ENCODE data around the gene BNIPL. TPM values are rescaled to one million over a fixed set of nuclear protein-coding genes. Genes with fewer than 3 reads are reported as not detected.

BNIPL gene
- total RNA-seq, 1 experiment from 2014 or later: 1.2 TPM

DNA sequence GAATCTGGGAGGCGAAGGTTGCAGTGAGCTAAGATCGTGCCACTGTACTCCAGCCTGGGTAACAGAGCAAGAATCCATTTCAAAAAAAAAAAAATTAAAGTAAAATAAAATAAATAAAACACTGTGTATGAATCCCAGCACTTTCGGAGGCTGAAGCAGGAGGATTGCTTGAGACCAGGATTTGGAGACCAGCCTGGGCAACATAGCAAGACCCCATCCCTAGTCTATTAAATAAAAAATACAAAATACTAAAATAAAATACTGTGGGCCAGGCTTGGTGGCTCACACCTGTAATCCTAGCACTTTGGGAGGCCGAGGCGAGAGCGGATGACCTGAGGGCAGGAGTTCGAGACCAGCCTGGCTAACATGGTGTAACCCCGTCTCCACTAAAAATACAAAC, 4.2 kb upstream of the BNIPL start:
- H3K79me2 ChIP-seq (ENCODE audit: insufficient read depth, low read length): no peaks in the 10 kb centered on the region
- WGBS (ENCODE audit: extremely low coverage, insufficient read length, low lambda C conversion rate): no CpG with 5 or more reads among the region's 8 CpGs
- TF ChIP-seq, protein P1, sequence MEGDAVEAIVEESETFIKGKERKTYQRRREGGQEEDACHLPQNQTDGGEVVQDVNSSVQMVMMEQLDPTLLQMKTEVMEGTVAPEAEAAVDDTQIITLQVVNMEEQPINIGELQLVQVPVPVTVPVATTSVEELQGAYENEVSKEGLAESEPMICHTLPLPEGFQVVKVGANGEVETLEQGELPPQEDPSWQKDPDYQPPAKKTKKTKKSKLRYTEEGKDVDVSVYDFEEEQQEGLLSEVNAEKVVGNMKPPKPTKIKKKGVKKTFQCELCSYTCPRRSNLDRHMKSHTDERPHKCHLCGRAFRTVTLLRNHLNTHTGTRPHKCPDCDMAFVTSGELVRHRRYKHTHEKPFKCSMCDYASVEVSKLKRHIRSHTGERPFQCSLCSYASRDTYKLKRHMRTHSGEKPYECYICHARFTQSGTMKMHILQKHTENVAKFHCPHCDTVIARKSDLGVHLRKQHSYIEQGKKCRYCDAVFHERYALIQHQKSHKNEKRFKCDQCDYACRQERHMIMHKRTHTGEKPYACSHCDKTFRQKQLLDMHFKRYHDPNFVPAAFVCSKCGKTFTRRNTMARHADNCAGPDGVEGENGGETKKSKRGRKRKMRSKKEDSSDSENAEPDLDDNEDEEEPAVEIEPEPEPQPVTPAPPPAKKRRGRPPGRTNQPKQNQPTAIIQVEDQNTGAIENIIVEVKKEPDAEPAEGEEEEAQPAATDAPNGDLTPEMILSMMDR (conservative IDR thresholded peaks at IDR 0.05): no peak

More for the DNA sequence above, 4.2 kb upstream of the BNIPL start:
- no peaks in the 10 kb centered on the region for H3K79me1 ChIP-seq (ENCODE audit: insufficient read depth, low read depth, low read length, poor library complexity, severe bottlenecking)
- H3K36me3 Mint-ChIP-seq (ENCODE audit: insufficient read depth in 1 of 3, low read depth in 3 of 3): peaks cover 26 to 54% (median 41%) of the 10 kb centered on the region in 3 experiments
- H3K9me3 Mint-ChIP-seq: no peaks in the 10 kb centered on the region
- DNase-seq: no peak
- H3T11ph ChIP-seq (ENCODE audit: low read length): no peak overlapping the region
- no peak overlapping the region for H2BK5ac ChIP-seq (ENCODE audit: insufficient read length, low read length)
- H3K18ac ChIP-seq (ENCODE audit: insufficient read length, low read depth, low read length): no peak overlapping the region
- H3K27me3 ChIP-seq (ENCODE audit: insufficient read depth, low read length): no peaks in the 10 kb centered on the region
- H3K23me2 ChIP-seq (ENCODE audit: insufficient read length, low read depth, low read length, poor library complexity, severe bottlenecking): no peaks in the 10 kb centered on the region
- no peak overlapping the region for H3K56ac ChIP-seq (ENCODE audit: insufficient read length, low read depth, low read length)
- no peak overlapping the region for H4K5ac ChIP-seq (ENCODE audit: insufficient read length, low read depth, low read length)
- no peak overlapping the region for H3K4me2 ChIP-seq (ENCODE audit: insufficient read depth, insufficient read length, low read length)
- no peaks in the 10 kb centered on the region for H3K27me3 Mint-ChIP-seq (ENCODE audit: low read depth)
- H2BK120ac ChIP-seq (ENCODE audit: low read depth, low read length, poor library complexity, severe bottlenecking): no peak overlapping the region
- no peak overlapping the region for H2BK15ac ChIP-seq (ENCODE audit: low read depth, low read length)
- H3K9ac ChIP-seq (ENCODE audit: extremely low read depth, insufficient read length, low read length): no peak overlapping the region
- H3K27ac Mint-ChIP-seq: no peak overlapping the region
- no peak overlapping the region for H3K27ac ChIP-seq (ENCODE audit: insufficient read length, low read depth, low read length)
- H3K9me3 ChIP-seq (ENCODE audit: control insufficient read depth, low read depth, low read length): no peaks in the 10 kb centered on the region
- no peak overlapping the region for H3K4ac ChIP-seq (ENCODE audit: low read depth, low read length)
- no peak overlapping the region for H3K4me3 Mint-ChIP-seq
- peaks cover 11 to 13% of the 10 kb centered on the region in 2 experiments for H3K4me1 Mint-ChIP-seq
- no peak overlapping the region for H2AK5ac ChIP-seq (ENCODE audit: insufficient read length, low read length)
- no peak overlapping the region for H2BK20ac ChIP-seq (ENCODE audit: low read depth, low read length, poor library complexity, severe bottlenecking)
- no peak overlapping the region for H3K14ac ChIP-seq (ENCODE audit: insufficient read depth, low read length)
- no peak overlapping the region for H2BK12ac ChIP-seq (ENCODE audit: insufficient read length, low read depth, low read length)
- H2AFZ ChIP-seq (ENCODE audit: low read length): no peak overlapping the region
- no peak overlapping the region for H4K8ac ChIP-seq (replicated peaks; ENCODE audit: insufficient read length, low read depth, low read length)
- no peaks in the 10 kb centered on the region; the same call in 1 of the 2 replicates for H3K4me1 ChIP-seq (ENCODE audit: insufficient read depth, low read length)
- H4K20me1 ChIP-seq (ENCODE audit: control insufficient read depth, insufficient read depth, insufficient read length): no peaks in the 10 kb centered on the region
- H3K23ac ChIP-seq (ENCODE audit: insufficient read length, low read depth, low read length): no peak overlapping the region
- no peak overlapping the region for H4K91ac ChIP-seq (ENCODE audit: insufficient read length, low read depth, low read length)

All from H9 (cell line).